Peyer's patch (tissue), 4 donors: ENCODE data around the gene FGD3.

Experiments used
- POLR2A ChIP-seq, 2 donors: fragments of 450-650 bp; IDR thresholded peaks; one replicate each; pipeline ENCODE4 v1.5.1; 2017; ENCODE audit warnings: antibody characterized with exemption in 2 of 2, mild to moderate bottlenecking in 2 of 2, moderate library complexity in 2 of 2
- TF ChIP-seq, protein P1 (sequence below), 6 experiments: fragments of 450-650 bp in 4 of 6; fragments of 200-600 bp in 2 of 6; sonication (generic) in 1 of 6; IDR thresholded peaks; one replicate each; pipeline ENCODE4 v1.5.1; 2017 to 2019; ENCODE audit warnings: antibody characterized with exemption in 6 of 6, mild to moderate bottlenecking in 3 of 6, moderate library complexity in 1 of 6

- TF ChIP-seq, protein P1, sequence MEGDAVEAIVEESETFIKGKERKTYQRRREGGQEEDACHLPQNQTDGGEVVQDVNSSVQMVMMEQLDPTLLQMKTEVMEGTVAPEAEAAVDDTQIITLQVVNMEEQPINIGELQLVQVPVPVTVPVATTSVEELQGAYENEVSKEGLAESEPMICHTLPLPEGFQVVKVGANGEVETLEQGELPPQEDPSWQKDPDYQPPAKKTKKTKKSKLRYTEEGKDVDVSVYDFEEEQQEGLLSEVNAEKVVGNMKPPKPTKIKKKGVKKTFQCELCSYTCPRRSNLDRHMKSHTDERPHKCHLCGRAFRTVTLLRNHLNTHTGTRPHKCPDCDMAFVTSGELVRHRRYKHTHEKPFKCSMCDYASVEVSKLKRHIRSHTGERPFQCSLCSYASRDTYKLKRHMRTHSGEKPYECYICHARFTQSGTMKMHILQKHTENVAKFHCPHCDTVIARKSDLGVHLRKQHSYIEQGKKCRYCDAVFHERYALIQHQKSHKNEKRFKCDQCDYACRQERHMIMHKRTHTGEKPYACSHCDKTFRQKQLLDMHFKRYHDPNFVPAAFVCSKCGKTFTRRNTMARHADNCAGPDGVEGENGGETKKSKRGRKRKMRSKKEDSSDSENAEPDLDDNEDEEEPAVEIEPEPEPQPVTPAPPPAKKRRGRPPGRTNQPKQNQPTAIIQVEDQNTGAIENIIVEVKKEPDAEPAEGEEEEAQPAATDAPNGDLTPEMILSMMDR (IDR thresholded peaks at IDR 0.05): no peak
- no peak for TF ChIP-seq POLR2A (IDR thresholded peaks at IDR 0.05)
Observed at GRCh38 chr9:93026640-93027039, 79.3 kb downstream of the FGD3 start.
